Measurements from ENCODE around the gene KRTAP5-1.

DNA sequence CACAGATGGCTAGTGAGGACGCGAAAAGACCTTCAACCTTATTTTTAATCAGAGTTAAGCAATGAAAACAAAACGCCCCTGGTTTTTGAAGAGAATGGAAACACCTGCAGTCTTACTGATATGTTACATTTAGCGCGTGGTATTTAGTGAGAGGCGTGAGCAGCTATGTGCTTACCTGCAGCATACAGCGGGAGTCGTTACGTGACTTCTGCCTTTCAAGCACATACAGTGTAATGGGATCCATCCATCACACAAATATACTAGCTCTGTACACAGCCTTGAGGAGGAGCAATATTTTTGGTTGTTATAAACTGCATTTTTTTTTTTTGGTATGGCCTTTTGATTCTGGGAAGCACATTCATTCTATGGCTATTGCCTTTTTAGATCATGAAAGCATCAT lies 7.5 kb upstream of the KRTAP5-1 start:
- TF ChIP-seq CTCF (IDR thresholded peaks at IDR 0.05) (no peak), POLR2A (IDR thresholded peaks at IDR 0.05) (no peak)

Data from sigmoid colon (tissue), 3 donors.